Glutamatergic neuron (in vitro differentiated cells): ENCODE measurements around the gene NENF. TPM values are rescaled to one million over a fixed set of nuclear protein-coding genes. Genes with fewer than 3 reads are reported as not detected.
A peak's percentile ranks its signal among the peaks of the same experiment; 100 is the strongest.

Experiments
- DNase-seq: peaks from one replicate; pipeline ENCODE4 v3.0.0; 2022
- H3K27ac Mint-ChIP-seq: one replicate; pipeline ENCODE4 v1.8.0; 2020; ENCODE audit warnings: mild to moderate bottlenecking, mixed read lengths, inconsistent platforms; ENCODE audit not compliant: unreplicated experiment
- H3K27me3 Mint-ChIP-seq: one replicate; pipeline ENCODE4 v1.8.0; 2020; ENCODE audit warnings: mild to moderate bottlenecking, moderate library complexity, mixed read lengths, inconsistent platforms; ENCODE audit not compliant: unreplicated experiment
- H3K36me3 Mint-ChIP-seq: one replicate; pipeline ENCODE4 v1.8.0; 2020; ENCODE audit warnings: mild to moderate bottlenecking, mixed read lengths, inconsistent platforms; ENCODE audit not compliant: unreplicated experiment
- H3K4me1 Mint-ChIP-seq: one replicate; pipeline ENCODE4 v1.8.0; 2020; ENCODE audit warnings: mild to moderate bottlenecking, low read depth, mixed read lengths, inconsistent platforms; ENCODE audit not compliant: unreplicated experiment
- H3K4me3 Mint-ChIP-seq: one replicate; pipeline ENCODE4 v1.8.0; 2020; ENCODE audit warnings: mild to moderate bottlenecking, mixed read lengths, inconsistent platforms; ENCODE audit not compliant: unreplicated experiment
- H3K9me3 Mint-ChIP-seq: one replicate; pipeline ENCODE4 v1.8.0; 2020; ENCODE audit warnings: mild to moderate bottlenecking, moderate library complexity, mixed read lengths, inconsistent platforms; ENCODE audit not compliant: unreplicated experiment
- total RNA-seq: library from RNA; stranded (reverse); fragmentation: NEBNext Ultra II Directional; extraction: Animal tissue kit (Norgen Biotek cat#: 25700); gene quantifications from one replicate; pipeline ENCODE4 v1.2.1, GENCODE V29; 2021; ENCODE audit not compliant: unreplicated experiment
- TF ChIP-seq, protein P1 (sequence below): fragments of 200-600 bp; sonication (generic); IDR thresholded peaks from one replicate; pipeline ENCODE4 v1.5.0; 2021; ENCODE audit not compliant: partially characterized antibody, unreplicated experiment

NENF gene
- total RNA-seq, 1 donor from 2014 or later: 5.2 TPM

- peaks cover 4% of the 10 kb centered on the region for H3K27me3 Mint-ChIP-seq
- H3K4me1 Mint-ChIP-seq: peaks cover 2% of the 10 kb centered on the region
- H3K4me3 Mint-ChIP-seq: no peak overlapping the region
- TF ChIP-seq, protein P1, sequence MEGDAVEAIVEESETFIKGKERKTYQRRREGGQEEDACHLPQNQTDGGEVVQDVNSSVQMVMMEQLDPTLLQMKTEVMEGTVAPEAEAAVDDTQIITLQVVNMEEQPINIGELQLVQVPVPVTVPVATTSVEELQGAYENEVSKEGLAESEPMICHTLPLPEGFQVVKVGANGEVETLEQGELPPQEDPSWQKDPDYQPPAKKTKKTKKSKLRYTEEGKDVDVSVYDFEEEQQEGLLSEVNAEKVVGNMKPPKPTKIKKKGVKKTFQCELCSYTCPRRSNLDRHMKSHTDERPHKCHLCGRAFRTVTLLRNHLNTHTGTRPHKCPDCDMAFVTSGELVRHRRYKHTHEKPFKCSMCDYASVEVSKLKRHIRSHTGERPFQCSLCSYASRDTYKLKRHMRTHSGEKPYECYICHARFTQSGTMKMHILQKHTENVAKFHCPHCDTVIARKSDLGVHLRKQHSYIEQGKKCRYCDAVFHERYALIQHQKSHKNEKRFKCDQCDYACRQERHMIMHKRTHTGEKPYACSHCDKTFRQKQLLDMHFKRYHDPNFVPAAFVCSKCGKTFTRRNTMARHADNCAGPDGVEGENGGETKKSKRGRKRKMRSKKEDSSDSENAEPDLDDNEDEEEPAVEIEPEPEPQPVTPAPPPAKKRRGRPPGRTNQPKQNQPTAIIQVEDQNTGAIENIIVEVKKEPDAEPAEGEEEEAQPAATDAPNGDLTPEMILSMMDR: no peak
- peak overlapping the region; percentile 44 for H3K27ac Mint-ChIP-seq
- DNase-seq: peak; percentile 51
- no peaks in the 10 kb centered on the region for H3K36me3 Mint-ChIP-seq
- H3K9me3 Mint-ChIP-seq: no peaks in the 10 kb centered on the region
Observed at GRCh38 chr1:212485913-212486618, 53.3 kb downstream of the NENF start.

DNA sequence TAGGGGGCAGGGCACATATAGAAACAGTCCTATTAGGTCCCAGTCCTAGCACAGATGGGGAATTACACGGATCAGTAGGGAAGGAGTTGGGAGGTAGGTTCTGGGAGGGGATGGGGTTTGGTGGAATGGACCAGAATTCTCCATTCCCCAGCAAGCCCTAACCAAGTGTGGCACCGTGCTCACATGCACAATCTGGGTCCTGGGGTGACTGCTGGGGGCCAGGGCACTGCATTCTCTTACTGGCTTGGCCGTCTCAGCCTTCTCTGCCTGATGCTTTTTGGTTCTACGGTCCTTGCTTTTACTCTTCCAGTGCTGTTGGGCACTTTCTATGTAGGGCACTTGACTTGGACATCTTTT lies 53.9 kb downstream of the NENF start:
- H3K9me3 Mint-ChIP-seq: no peaks in the 10 kb centered on the region
- no peaks in the 10 kb centered on the region for H3K36me3 Mint-ChIP-seq
- H3K4me1 Mint-ChIP-seq: peaks cover 2% of the 10 kb centered on the region
- H3K4me3 Mint-ChIP-seq: no peak overlapping the region
- no peak overlapping the region for H3K27ac Mint-ChIP-seq
- peaks cover 4% of the 10 kb centered on the region for H3K27me3 Mint-ChIP-seq
- no peak for DNase-seq
- TF ChIP-seq, protein P1: no peak

DNA sequence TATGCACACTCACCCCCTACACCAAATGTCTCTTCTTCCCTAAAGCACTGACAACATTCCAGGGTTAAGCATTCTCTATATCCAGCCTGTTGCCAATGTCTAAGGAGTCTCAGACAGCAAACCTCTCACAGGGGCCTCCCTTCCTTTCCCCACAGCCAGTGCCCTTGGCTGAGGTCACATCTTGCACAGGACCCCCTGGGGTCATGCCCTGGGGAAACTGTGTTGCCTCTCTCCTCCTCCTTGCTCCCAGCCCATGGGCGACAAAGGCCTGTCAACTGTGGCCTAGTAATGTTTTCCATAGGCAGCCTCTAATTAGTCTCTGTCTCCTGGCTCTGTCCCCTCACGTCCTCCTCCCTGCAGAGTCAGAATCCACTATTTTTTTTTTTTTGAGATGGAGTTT lies 54.6 kb downstream of the NENF start:
- TF ChIP-seq, protein P1: no peak
- H3K4me1 Mint-ChIP-seq: peaks cover 2% of the 10 kb centered on the region

DNA sequence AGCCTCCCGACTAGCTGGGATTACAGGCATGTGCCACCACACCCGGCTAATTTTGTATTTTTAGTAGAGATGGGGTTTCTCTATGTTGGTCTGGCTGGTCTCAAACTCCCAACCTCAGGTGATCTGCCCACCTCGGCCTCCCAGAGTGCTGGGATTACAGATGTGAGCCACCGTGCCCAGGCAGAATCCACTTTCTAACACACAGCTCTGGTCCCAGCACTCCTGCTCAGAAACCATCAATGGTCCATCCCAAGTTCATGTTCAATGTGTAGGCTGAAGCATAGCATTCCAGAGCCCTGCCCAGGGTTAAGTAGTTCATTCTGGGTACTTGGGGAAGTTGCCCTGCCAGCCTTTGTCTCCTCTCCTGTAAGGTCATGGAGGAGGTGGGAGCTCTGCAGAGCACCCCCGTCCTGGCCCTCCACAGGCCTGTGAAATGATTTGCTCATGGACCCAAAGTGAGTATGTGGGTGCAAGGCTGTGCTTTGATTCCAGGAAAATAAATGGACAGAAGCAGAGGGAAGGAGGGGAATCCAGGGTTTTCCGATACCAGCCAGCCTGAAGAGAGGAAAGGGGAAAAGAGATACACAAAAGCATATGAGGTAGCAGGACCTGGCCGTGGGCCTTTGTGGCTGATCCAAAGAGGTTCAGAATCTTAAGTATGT lies 55.2 kb downstream of the NENF start:
- DNase-seq: no peak
- Mint-ChIP-seq H3K36me3 (no peaks in the 10 kb centered on the region), H3K4me1 (peaks cover 2% of the 10 kb centered on the region), H3K9me3 (no peaks in the 10 kb centered on the region), H3K4me3 (no peak overlapping the region), H3K27ac (peak overlapping the region; percentile 43), H3K27me3 (peaks cover 4% of the 10 kb centered on the region)
- TF ChIP-seq, protein P1: no peak

More for the DNA sequence above, 54.6 kb downstream of the NENF start:
- Mint-ChIP-seq H3K27ac (no peak overlapping the region), H3K9me3 (no peaks in the 10 kb centered on the region), H3K36me3 (no peaks in the 10 kb centered on the region), H3K4me3 (no peak overlapping the region), H3K27me3 (peaks cover 4% of the 10 kb centered on the region)
- no peak for DNase-seq
